Skeletal muscle tissue (tissue), 4 donors: ENCODE results near the gene ROBO4. TPM values are rescaled to one million over a fixed set of nuclear protein-coding genes. Genes with fewer than 3 reads are reported as not detected.

Experiments
- H3K27ac ChIP-seq: one replicate; pipeline ENCODE4 v1.7.0; 2013; ENCODE audit warnings: mild to moderate bottlenecking, low read depth, low read length, inconsistent platforms
- H3K27me3 ChIP-seq, 3 donors: one replicate each; pipeline ENCODE4 v1.7.0; 2013; ENCODE audit warnings: low read length in 3 of 3; ENCODE audit not compliant: control insufficient read depth in 3 of 3, insufficient read depth in 3 of 3
- H3K36me3 ChIP-seq, 3 donors: one replicate each; pipeline ENCODE4 v1.7.0; 2013; ENCODE audit warnings: low read length in 3 of 3; ENCODE audit not compliant: control insufficient read depth in 3 of 3, insufficient read depth in 3 of 3
- H3K4me1 ChIP-seq, 3 donors: one replicate each; pipeline ENCODE4 v1.7.0; 2013; ENCODE audit warnings: low read length in 3 of 3, mild to moderate bottlenecking in 3 of 3; ENCODE audit not compliant: control insufficient read depth in 3 of 3, insufficient read depth in 3 of 3
- H3K4me3 ChIP-seq, 3 donors: one replicate each; pipeline ENCODE4 v1.7.0; 2013; ENCODE audit warnings: low read length in 3 of 3
- H3K9ac ChIP-seq, 3 donors: one replicate each; pipeline ENCODE4 v1.7.0; 2013; ENCODE audit warnings: low read length in 3 of 3, mild to moderate bottlenecking in 3 of 3, moderate library complexity in 2 of 3, low read depth in 1 of 3
- H3K9me3 ChIP-seq, 3 donors: one replicate each; pipeline ENCODE4 v1.7.0; 2013; ENCODE audit warnings: low read length in 3 of 3; ENCODE audit not compliant: control insufficient read depth in 3 of 3
- total RNA-seq: library from RNA; depleted of rRNA; stranded (reverse); fragments of >200 nt; gene quantifications from one replicate; pipeline ENCODE4 v1.2.3, GENCODE V29; 2014
- donor health status: Osteomylitis.

Gene ROBO4
- total RNA-seq, 1 donor from 2014 or later = 14.1 TPM

DNA sequence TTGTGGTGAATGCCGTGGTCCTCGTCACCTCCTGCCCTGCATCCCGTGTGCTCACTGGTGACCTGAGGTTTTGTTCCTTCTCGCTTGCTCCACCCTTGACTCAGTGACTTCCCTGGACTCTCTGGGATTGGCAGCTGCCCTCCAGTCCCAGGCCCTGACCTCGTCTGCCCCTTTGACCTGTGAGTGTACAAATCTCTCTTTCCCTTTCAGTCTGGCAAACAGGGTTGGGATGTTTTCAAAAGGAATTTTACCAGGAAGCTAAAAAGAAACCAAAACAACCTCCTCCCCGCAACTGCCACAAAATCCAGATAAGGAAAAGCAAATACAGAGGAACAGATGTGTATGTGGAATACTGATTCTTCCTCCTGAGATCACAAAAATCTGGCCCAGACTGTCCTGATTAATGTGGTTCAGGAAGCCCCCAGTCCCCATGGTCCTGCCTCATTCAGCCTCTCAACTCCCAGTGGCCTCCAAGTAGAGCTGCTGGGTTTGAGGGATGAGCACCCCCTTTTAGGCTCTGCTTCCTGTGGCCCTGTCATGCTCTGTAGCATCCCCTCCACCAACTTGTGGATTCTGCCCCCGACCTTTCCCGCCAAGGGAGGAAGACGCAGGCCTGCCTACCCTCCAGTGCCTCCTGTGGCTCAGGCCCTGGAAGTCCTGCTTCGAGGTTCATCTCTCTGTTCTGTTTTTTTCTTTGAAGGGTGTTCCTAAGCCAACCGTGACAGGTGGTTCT lies 15.2 kb downstream of the ROBO4 start:
- Histone ChIP-seq H3K36me3 (no peaks in the 10 kb centered on the region), H3K4me3 (no peak overlapping the region), H3K9ac (no peak overlapping the region), H3K27ac (peak overlapping the region; percentile 1), H3K27me3 (peaks cover 0 to 15% (median 15%) of the 10 kb centered on the region in 3 donors), H3K4me1 (peaks cover 5 to 14% (median 11%) of the 10 kb centered on the region in 3 donors), H3K9me3 (no peaks in the 10 kb centered on the region)

- Histone ChIP-seq H3K27ac (no peak overlapping the region), H3K9me3 (no peaks in the 10 kb centered on the region), H3K27me3 (peaks cover under 1 to 16% (median 14%) of the 10 kb centered on the region in 3 donors), H3K9ac (no peak overlapping the region), H3K4me1 (peaks cover 16 to 21% (median 19%) of the 10 kb centered on the region in 3 donors), H3K4me3 (no peak overlapping the region), H3K36me3 (no peaks in the 10 kb centered on the region)
These were observed 16.7 kb downstream of the ROBO4 start for GRCh38 chr11:124880958-124881357.

GRCh38 chr11:124880290-124880611 lies 17.4 kb downstream of the ROBO4 start:
- Histone ChIP-seq H3K9me3 (no peaks in the 10 kb centered on the region), H3K9ac (no peak overlapping the region), H3K4me1 (peaks cover 23 to 26% (median 24%) of the 10 kb centered on the region in 3 donors), H3K27ac (no peak overlapping the region), H3K4me3 (no peak overlapping the region), H3K36me3 (no peaks in the 10 kb centered on the region), H3K27me3 (peaks cover 5 to 21% (median 14%) of the 10 kb centered on the region in 3 donors)

GRCh38 chr11:124879493-124880289 lies 18.0 kb downstream of the ROBO4 start:
- Histone ChIP-seq H3K9ac (no peak overlapping the region), H3K27me3 (peaks cover 5 to 21% (median 18%) of the 10 kb centered on the region in 3 donors), H3K4me1 (peaks cover 23 to 26% (median 24%) of the 10 kb centered on the region in 3 donors)

DNA sequence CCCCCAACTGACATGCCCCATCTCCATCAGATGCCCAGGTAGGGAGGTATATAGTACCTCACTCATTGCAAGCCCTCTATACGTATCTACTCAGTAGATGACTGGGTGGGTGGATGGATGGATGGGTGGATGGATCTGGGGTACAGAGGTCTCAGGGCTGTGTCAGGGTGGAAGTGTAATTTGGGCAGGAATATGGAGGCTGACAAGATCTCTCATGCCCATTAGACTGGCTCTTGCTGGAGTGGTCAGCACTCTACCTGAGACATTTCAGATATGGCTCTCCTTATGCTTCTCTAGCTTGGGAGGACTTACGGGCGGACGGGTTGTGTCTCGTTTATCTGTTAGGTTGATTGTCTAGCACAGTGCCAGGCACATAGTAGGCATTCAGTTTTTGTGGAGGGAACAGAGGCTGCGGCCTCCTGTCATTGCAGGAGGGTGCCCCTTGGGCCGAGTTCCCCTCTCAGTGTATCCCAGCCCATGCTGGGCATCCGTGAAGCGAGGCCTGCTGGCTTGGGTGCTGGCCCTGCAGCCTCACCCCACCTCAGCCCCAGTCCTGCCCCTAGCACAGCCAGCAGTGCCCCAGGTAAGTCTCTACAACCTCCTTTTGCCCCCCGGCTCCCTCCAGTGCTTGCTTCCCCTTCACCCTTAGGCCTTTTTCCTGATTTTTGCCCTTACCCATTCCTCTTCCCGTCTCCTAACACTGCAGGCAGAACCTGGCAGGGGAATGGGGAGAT lies 18.7 kb downstream of the ROBO4 start:
- Histone ChIP-seq H3K36me3 (no peaks in the 10 kb centered on the region), H3K27ac (no peak overlapping the region), H3K4me1 (peaks cover 23 to 26% (median 24%) of the 10 kb centered on the region in 3 donors), H3K27me3 (peaks cover 6 to 26% (median 24%) of the 10 kb centered on the region in 3 donors), H3K9me3 (no peaks in the 10 kb centered on the region), H3K9ac (no peak overlapping the region), H3K4me3 (no peak overlapping the region)

More at GRCh38 chr11:124879493-124880289, 18.0 kb downstream of the ROBO4 start:
- H3K36me3 ChIP-seq = no peaks in the 10 kb centered on the region
- H3K9me3 ChIP-seq = no peaks in the 10 kb centered on the region
- H3K4me3 ChIP-seq = no peak overlapping the region
- H3K27ac ChIP-seq = no peak overlapping the region

GRCh38 chr11:124877910-124878758 lies 19.5 kb downstream of the ROBO4 start:
- H3K27me3 ChIP-seq = peaks cover 12 to 33% (median 32%) of the 10 kb centered on the region in 3 donors
- H3K4me1 ChIP-seq = peaks cover 23 to 26% (median 24%) of the 10 kb centered on the region in 3 donors
- H3K9ac ChIP-seq = no peak overlapping the region
- no peaks in the 10 kb centered on the region for H3K36me3 ChIP-seq
- H3K4me3 ChIP-seq = no peak overlapping the region
- H3K27ac ChIP-seq = no peak overlapping the region
- no peaks in the 10 kb centered on the region for H3K9me3 ChIP-seq

GRCh38 chr11:124877631-124877909 lies 20.1 kb downstream of the ROBO4 start:
- H3K9ac ChIP-seq = peak overlapping the region in 2 of 3 donors; percentile 40 to 81
- no peaks in the 10 kb centered on the region for H3K9me3 ChIP-seq
- peak overlapping the region in 1 of 3 donors; percentile 77 for H3K4me3 ChIP-seq
- peak overlapping the region; percentile 83 for H3K27ac ChIP-seq
- peaks cover 19 to 22% (median 20%) of the 10 kb centered on the region in 3 donors for H3K4me1 ChIP-seq
- no peaks in the 10 kb centered on the region for H3K36me3 ChIP-seq
- H3K27me3 ChIP-seq = peaks cover 16 to 38% (median 36%) of the 10 kb centered on the region in 3 donors

DNA sequence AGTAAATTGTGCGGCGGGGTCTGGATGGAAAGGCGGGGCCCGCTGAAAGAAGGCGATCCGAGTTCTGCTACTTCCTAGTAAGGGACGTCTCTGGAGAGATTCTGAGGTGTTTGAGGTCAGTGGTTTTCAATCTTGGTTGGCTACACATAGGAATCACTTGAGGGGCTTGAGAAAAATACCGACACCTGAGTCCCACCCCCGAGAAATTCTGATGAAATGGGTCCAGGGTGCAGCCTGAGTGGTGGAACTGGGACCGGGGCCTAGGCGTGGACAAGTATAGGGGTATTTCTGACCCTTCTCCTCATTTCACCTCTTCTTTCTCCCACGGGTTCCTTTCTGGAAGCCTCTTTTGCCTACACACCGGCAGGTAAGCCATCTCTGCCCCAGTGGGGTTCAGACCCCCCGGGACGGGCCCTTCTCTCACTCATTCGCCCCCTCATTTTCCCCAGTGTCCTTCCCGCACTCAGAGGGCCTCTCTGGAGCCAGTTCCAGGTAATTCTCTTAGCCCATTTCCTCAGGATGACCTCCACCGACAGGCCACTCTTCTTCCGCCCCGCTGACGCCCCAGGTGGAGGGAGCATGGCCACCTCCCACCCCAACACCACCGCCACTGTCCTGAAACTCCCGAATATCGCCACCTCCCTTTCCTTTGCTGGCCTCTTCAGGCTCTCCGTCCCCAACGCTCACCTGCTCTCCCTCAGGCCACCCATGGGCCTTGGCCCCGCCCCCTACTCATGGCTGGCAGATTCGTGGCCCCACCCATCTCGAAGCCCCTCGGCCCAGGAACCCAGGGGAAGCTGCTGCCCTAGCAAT lies 20.6 kb downstream of the ROBO4 start:
- Histone ChIP-seq H3K4me1 (peaks cover 19 to 21% (median 20%) of the 10 kb centered on the region in 3 donors), H3K27ac (peak overlapping the region; percentile 83), H3K9me3 (no peaks in the 10 kb centered on the region), H3K27me3 (peaks cover 22 to 44% (median 36%) of the 10 kb centered on the region in 3 donors), H3K4me3 (peak overlapping the region; percentile 68 to 82 (median 77)), H3K9ac (peak overlapping the region in 2 of 3 donors; percentile 40 to 81), H3K36me3 (no peaks in the 10 kb centered on the region)
